HG02678 (cell line): ENCODE data around the gene NOB1.
"Not testable (repeated sequence)": the region's sequence is repeated elsewhere in the genome, so short reads cannot be mapped to it uniquely, and the experiment has no call there.

Experiments used
- ATAC-seq: cut with Tn5 transposase; IDR thresholded peaks from one replicate; pipeline ENCODE4 v1.9.1; 2021; ENCODE audit warnings: mild to moderate bottlenecking, moderate library complexity; ENCODE audit not compliant: unreplicated experiment

Gene NOB1

GRCh38 chr16:69761983-69762813, 7.5 kb upstream of the NOB1 start, which contains the start of gene WWP2:
WWP2 (plus strand) TSS chr16:69762332; CDS start chr16:69787011, 24,679 bp downstream.
- ATAC-seq, result peak; percentile 81

- not testable (repeated sequence) for ATAC-seq
Observed at GRCh38 chr16:69757375-69757774, 2.6 kb upstream of the NOB1 start.

DNA sequence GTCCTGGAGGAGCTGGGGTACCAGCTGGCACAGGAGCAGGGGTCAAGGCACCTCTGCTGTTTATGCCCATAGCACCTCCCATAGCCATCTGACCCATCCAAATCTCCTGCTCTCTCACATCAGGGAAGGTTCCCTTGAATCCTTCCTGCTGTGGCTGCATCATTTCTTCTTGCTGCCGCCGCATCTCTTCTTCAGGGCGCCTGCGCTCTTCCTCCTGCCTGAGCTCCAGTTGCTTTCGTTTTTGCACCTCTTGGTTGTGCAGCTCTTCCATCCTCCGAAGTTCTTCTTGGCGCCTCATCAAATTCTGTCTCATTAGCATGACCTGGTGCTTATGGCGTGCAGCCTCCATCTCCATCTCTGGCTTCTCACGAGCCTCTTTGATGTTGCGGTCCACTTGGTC, 2.0 kb upstream of the NOB1 start:
- ATAC-seq, result no peak

- no peak for ATAC-seq
Observed at GRCh38 chr16:69754143-69754468, 620 bp downstream of the NOB1 start.

DNA sequence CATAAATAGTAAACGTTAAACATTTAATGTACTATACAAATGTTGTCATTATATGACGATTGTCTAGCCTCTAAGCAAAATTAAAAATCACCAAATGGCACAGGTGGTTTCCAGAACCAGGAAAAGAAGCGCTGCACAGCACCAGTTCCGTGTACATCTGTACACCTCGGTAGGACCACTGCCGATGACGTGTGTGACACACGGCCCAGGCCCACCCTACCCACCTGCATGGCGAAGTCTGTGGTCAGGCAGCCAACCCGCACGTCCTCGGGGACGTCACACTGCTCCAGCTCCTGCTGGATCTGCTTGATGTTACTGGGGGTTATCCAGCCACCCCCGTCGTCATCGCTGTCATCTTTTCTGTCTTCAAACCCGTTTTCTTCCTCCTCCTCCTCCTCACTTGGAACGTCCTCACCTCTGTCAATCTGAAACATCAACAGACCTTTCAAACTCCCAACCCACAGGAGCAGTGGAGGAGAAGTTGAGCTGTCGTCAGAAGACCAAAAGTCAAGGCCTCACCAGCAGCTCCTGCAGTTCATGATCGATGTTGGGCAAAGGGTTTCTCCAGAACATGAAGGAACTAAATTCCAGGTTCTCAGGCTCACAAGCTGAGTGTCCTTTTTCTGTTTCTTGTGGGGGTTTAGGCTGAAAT, 5.9 kb downstream of the NOB1 start:
- no peak for ATAC-seq

DNA sequence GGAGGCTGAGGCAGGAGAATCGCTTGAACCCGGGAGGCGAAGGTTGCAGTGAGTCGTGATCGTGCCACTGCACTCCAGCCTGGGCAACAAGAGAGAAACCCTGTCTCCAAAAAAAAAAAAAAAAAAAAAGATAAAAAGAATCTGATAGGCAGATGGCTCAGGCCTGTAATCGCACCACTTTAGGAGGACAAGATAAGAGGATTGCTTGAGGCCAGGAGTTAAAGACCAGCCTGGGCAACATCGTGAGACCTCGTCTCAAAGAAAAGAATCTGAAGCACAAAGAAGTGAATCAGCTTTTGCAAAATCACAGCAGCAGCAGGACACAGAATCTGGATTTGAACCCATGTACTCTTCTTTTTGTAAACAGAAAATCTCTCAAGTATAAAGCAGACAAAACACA, 7.6 kb downstream of the NOB1 start:
- no peak for ATAC-seq

DNA sequence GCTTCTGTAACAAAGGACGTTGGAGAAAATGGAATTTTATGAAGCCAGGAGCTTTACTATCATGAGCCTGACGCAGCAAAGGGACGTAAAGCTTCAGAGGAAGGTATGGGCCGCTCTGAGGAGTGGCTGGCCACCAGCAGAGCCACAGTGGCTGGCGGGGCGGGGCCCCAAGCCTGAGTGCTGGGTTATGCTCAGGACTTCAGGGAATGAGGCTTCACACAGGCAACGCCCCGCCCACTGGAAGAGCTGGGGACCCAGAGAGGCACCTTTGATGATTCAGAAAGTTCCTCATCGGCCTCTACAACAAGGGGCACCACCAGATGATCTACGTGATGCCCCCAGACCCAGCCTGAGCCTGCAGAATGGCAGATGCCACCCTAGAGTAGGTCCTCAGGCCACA, 8.8 kb downstream of the NOB1 start:
- no peak for ATAC-seq

GRCh38 chr16:69745232-69745612, 9.5 kb downstream of the NOB1 start:
- no peak for ATAC-seq

DNA sequence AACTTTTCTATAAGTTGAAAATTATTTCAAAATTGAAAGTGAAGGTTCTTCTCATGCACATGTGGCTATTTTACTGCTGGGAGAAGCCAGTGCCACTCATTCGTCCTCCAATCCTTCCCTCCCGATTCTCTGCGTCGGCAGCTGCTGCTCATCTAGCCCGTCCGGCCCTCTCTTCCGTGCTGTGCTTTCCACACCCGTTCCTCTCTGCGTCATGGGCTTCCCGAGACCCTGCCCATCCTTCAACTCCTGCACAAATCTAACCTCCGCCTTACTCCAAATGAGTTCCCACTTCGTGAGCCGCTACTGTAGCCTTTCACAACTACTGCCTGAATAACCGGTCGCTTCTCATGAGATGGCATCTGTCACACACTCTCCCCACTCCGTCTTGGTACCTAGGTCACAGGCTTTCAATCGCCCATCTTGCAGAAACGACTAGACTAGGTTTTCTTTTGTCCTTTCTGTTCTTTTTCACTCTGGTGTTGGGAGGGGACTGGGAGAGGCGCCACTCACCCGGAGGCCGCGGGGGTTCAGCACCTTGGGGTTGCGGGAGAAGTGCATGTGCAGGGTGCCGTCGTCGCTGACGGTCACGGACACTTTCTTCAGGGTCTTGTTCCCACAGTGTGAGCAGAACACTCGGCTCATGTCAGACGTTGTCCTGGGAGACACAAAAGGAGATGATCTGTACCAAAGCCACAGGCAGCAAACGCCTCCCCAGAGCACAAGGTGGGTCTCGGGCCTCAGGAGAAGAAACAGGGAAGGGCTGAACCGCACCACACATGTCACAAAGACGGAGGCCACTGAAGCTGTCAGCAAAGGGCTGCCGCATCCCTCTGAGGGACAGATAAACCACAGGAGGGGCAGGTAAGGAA, 10.1 kb downstream of the NOB1 start:
- ATAC-seq, result no peak

DNA sequence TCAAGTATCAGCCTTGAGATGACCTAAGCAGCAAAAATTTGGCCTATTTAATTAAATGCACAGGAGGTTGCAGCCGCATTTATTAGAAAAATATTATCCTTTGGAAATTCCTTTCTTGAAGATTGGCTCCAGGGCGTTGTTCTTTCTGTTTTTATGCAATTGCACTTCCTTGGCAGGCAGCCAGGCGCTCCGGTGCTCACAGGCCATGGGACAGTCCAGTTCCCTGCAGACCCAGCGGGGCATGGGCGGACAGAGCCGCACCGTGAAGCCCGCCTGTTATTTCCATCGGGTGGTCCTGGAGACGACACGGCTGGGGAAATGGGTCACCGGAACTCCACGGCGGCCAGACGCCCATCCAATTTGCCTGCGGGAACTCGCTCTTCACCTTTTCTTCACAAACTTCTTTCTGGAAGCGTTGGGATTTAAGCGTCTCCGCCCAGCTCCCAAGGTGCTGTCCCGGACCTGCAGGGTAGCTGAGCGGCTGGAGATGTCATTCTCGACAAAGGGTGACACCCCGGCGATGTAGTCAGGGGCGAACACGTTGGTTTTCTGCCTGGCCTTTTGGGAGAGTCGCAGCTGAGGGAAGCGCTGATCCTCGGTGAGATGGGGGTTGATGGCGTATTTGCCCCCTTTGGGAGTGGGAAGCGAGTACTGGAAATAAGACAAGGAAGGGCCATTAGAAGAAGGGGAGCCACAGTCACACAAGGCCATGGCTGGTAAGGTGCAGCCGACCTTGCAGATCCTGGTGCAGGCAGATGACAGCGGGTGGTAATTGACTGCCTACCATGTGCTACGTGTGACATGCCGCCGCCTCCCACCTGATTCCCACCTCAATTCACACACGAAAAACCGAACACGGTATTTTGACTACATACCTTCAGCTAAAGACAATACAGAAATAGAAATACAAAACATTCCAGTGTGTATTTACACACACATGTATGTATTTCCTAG, 12.5 kb downstream of the NOB1 start:
- no peak for ATAC-seq

DNA sequence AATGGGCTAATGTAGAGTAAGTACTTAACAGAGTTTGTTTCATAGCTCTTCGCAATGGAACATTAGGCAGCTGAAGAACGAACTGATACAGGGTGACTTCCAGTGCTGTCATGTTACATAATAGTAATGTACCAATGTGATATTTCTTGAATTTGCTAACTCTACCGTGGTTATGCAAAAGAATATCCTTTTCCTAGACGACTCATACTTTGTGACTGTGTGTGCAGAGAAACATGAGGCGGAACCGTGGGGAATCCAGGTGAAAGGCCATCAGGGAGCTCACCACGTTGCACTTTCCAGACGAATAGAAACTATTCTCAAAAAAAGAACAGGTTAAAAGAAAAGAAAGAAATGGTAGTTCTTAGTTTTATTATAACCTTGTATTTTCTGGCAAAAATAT, 13.2 kb downstream of the NOB1 start:
- no peak for ATAC-seq

DNA sequence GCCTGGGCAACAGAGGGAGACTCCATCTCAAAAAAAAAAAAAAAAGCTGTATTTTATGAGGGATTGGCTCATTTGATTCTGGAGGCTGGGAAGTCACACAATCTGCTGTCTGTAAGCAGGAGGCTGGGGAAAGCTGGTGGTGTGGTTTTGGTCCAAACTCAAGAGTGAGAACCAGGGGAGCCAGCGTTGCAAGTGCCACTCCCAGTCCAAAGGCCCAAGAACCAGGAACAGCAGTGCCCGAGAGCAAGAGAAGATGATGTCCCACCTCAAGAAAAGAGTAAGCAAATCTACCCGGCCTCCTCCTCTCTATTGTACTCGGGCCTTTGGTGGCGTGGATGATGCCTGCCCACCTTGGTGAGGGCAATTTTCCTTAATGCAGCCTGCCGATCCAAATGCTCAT, 22.6 kb downstream of the NOB1 start:
- ATAC-seq, result no peak

DNA sequence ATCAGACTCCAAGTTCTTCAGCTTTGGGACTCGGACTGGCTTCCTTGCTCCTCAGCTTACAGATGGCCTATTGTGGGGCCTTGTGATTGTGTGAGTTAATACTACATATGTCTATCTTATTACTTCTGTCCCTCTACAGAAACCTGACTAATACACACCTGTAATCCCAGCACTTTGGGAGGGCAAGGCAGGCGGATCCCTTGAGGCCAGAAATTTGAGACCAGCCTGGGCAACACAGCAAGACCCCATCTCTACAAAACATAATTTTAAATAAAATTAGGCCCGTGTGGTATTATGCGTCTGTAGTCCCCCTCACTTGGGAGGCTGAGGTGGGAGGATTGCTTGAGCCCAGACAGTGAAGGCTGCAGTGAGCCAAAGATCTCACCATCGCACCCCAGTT, 23.4 kb downstream of the NOB1 start:
- not testable (repeated sequence) for ATAC-seq

GRCh38 chr16:69729030-69729429, 25.7 kb downstream of the NOB1 start:
- not testable (repeated sequence) for ATAC-seq

DNA sequence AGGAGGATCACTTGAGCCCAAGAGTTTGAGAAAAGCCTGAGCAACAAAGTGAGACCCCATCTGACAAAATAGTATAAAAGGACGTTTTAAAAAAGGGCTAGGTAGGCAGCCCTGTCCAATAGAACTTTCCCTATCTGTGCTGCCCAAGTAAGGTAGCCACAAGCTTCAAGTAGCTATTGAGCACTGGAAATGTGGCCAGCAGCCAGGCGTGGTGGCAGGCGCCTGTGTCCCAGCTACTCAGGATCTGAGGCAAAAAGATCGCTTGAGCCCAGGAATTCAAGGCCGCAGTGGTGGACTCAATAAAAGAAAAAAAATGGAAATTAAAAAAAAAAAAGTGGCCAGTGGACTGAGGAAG, 26.8 kb downstream of the NOB1 start:
- ATAC-seq, result no peak

GRCh38 chr16:69726313-69727060, 28.2 kb downstream of the NOB1 start, which contains the start of gene NQO1:
NQO1 (minus strand) TSS chr16:69726560; CDS start chr16:69726439, 121 bp downstream.
- peak; percentile 97 for ATAC-seq

DNA sequence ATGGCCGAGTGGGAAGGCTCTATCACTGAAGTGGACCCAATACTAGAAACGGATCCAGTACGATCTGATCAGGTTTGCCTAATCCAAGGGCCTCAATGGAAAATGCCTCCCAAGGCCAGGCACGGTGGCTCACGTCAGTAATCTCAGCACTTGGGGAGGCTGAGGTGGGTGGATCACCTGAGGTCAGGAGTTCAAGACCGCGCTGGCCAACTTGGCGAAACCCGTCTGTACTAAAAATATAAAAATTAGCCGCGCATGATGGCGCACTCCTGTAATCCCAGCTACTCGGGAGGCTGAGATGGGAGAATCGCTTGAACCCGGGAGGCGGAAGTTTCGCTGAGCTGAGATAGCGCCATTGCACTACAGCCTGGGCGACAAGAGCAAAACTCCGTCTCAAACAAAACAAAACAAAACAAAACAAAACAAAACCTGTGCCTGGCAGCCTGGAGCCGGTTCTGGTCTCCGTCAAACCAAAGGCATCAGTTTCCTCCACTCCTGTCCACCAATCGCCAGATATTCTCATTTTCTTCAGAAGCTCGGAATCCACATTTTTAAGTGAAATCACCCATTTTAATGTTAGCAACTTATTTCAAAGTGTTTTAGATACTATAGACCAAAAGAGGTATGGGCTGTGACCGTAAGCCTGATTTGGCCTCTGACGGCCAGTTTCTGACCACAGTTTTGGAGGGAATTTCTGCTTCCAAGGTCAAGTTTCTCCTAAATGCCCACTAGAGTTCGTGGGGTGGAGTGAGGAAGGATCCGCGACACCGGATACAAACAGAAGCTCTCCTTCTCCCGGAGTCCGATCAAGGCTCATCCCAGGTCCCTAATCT, 29.0 kb downstream of the NOB1 start:
- ATAC-seq, result no peak

DNA sequence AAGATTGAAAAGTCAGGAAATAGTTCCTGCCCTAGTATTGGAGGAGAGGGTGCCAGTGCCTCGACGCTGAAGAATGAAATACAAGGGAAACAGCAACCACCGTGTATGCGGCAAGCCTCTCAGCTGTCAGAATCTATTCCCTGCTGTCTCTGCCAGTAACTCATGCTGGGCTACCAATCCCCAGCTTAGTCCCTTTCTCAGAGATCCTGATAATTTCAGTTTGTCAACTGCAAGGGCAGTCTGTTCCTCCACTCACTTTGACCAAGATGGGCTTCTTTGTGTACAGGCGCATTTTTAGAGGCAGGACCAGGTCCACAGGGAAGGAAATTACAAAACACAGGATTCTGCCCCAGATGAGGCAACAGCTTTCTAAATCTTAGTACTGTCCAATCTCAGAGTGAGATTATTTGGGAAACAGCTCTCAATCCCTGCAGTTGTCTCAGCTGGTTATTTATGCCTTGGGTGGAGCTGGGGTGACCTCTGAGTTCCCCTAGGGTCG, 29.7 kb downstream of the NOB1 start:
- ATAC-seq, result no peak

GRCh38 chr16:69724414-69724873, 30.3 kb downstream of the NOB1 start:
- no peak for ATAC-seq
